CD8-positive, alpha-beta memory T cell (primary cell): ENCODE measurements around the gene RBMS1. TPM values are rescaled to one million over a fixed set of nuclear protein-coding genes. Genes with fewer than 3 reads are reported as not detected.

Experiments used
- CTCF ChIA-PET: fragments of 350-600 bp; sonication (Branson Sonifier 250); formaldehyde crosslinking; loops from one replicate; lab custom pipeline; 2021; ENCODE audit warnings: antibody characterized with exemption; lab: Charles Lee
- POLR2A ChIA-PET: fragments of 350-600 bp; sonication (Branson Sonifier 250); formaldehyde crosslinking; loops from one replicate; lab custom pipeline; 2021; ENCODE audit warnings: antibody characterized with exemption; lab: Charles Lee
- DNase-seq, 5 donors: peaks; one replicate each; pipeline versions ENCODE4 v3.0.0 to v3.0.0-alpha.2; 2020 to 2022; ENCODE audit warnings: mixed read lengths in 1 of 5
- H3K27ac ChIP-seq: one replicate; pipeline ENCODE4 v1.7.0; 2013; ENCODE audit warnings: low read depth, mild to moderate bottlenecking, low read length, moderate library complexity
- H3K27me3 ChIP-seq: 2 replicates; pipeline ENCODE4 v1.7.0; 2013; ENCODE audit warnings: low read length, mild to moderate bottlenecking; ENCODE audit not compliant: insufficient read depth, poor library complexity, severe bottlenecking
- H3K36me3 ChIP-seq: 2 replicates; pipeline ENCODE4 v1.7.0; 2013; ENCODE audit warnings: mild to moderate bottlenecking, low read length, moderate library complexity; ENCODE audit not compliant: insufficient read depth
- H3K4me1 ChIP-seq: 2 replicates; pipeline ENCODE4 v1.7.0; 2013; ENCODE audit warnings: mild to moderate bottlenecking, low read length, moderate library complexity; ENCODE audit not compliant: insufficient read depth
- H3K4me3 ChIP-seq: 2 replicates; pipeline ENCODE4 v1.7.0; 2013; ENCODE audit warnings: mild to moderate bottlenecking, low read length
- H3K9me3 ChIP-seq: 2 replicates; pipeline ENCODE4 v1.7.0; 2013; ENCODE audit warnings: mild to moderate bottlenecking, low read length
- H3K27ac Mint-ChIP-seq, 8 donors: one replicate each; pipeline ENCODE4 v1.8.0; 2020 to 2021; ENCODE audit warnings: mixed read lengths in 8 of 8, mild to moderate bottlenecking in 6 of 8, inconsistent platforms in 3 of 8, moderate library complexity in 3 of 8
- H3K27me3 Mint-ChIP-seq, 2 donors: one replicate each; pipeline ENCODE4 v1.8.0; 2020 to 2021; ENCODE audit warnings: mixed read lengths in 2 of 2, mild to moderate bottlenecking in 1 of 2, moderate library complexity in 1 of 2
- H3K36me3 Mint-ChIP-seq, 3 donors: one replicate each; pipeline ENCODE4 v1.8.0; 2020 to 2021; ENCODE audit warnings: mixed read lengths in 3 of 3, inconsistent platforms in 1 of 3, mild to moderate bottlenecking in 1 of 3
- H3K4me1 Mint-ChIP-seq, 3 donors: one replicate each; pipeline ENCODE4 v1.8.0; 2020 to 2021; ENCODE audit warnings: mixed read lengths in 3 of 3, inconsistent platforms in 1 of 3, mild to moderate bottlenecking in 1 of 3
- H3K4me3 Mint-ChIP-seq, 7 donors: one replicate each; pipeline ENCODE4 v1.8.0; 2020 to 2021; ENCODE audit warnings: mixed read lengths in 7 of 7, mild to moderate bottlenecking in 6 of 7, moderate library complexity in 4 of 7, inconsistent platforms in 2 of 7
- H3K9me3 Mint-ChIP-seq, 5 donors: one replicate each; pipeline ENCODE4 v1.8.0; 2020 to 2022; ENCODE audit warnings: mixed read lengths in 5 of 5, mild to moderate bottlenecking in 3 of 5, moderate library complexity in 2 of 5, inconsistent platforms in 1 of 5
- polyA plus RNA-seq: library from polyadenylated mRNA; unstranded; fragments of 300-500 nt; fragmentation: Illumina TruSeq; gene quantifications from one replicate; pipeline ENCODE4 v1.2.3, GENCODE V29; 2021
- total RNA-seq, 2 experiments: library from RNA; stranded (reverse); gene quantifications; one replicate each; pipeline ENCODE4 v1.2.3, GENCODE V29; 2021

Gene RBMS1
- total and polyA plus RNA-seq, 3 experiments from 2014 or later = 48.8 to 130 (median 50.3) TPM

- H3K27ac Mint-ChIP-seq = no peak overlapping the region
- peaks cover 3% of the 10 kb centered on the region in 2 donors for H3K27me3 Mint-ChIP-seq
- H3K27me3 ChIP-seq = no peaks in the 10 kb centered on the region
- H3K9me3 ChIP-seq = no peaks in the 10 kb centered on the region
- H3K4me3 Mint-ChIP-seq = no peak overlapping the region
- H3K27ac ChIP-seq = no peak overlapping the region
- H3K4me1 ChIP-seq = no peaks in the 10 kb centered on the region
- no peak overlapping the region for H3K4me3 ChIP-seq
- H3K36me3 Mint-ChIP-seq = no peaks in the 10 kb centered on the region
- no peak for DNase-seq
- H3K9me3 Mint-ChIP-seq = no peaks in the 10 kb centered on the region
- CTCF ChIA-PET = no interaction called here
- POLR2A ChIA-PET = interaction anchor here (0.5 kb wide), 1 partner anchor 893 kb away, joined by 3 read pairs; no protein-coding TSS in a partner anchor
- H3K36me3 ChIP-seq = no peaks in the 10 kb centered on the region
- H3K4me1 Mint-ChIP-seq = no peaks in the 10 kb centered on the region
Observed at GRCh38 chr2:160239436-160239835, 254.2 kb downstream of the RBMS1 start.

GRCh38 chr2:160238392-160238791 lies 255.2 kb downstream of the RBMS1 start:
- no peaks in the 10 kb centered on the region for H3K36me3 Mint-ChIP-seq
- no peaks in the 10 kb centered on the region for H3K4me1 Mint-ChIP-seq
- Histone ChIP-seq H3K9me3 (no peaks in the 10 kb centered on the region), H3K4me1 (no peaks in the 10 kb centered on the region), H3K4me3 (no peak overlapping the region), H3K36me3 (no peaks in the 10 kb centered on the region), H3K27me3 (no peaks in the 10 kb centered on the region), H3K27ac (no peak overlapping the region)
- CTCF ChIA-PET = no interaction called here
- H3K27me3 Mint-ChIP-seq = peaks cover 6% of the 10 kb centered on the region in 2 donors
- H3K9me3 Mint-ChIP-seq = no peaks in the 10 kb centered on the region
- POLR2A ChIA-PET = no interaction called here
- no peak overlapping the region for H3K4me3 Mint-ChIP-seq
- no peak for DNase-seq
- no peak overlapping the region for H3K27ac Mint-ChIP-seq

GRCh38 chr2:160232905-160233475 lies 260.6 kb downstream of the RBMS1 start:
- no peak for DNase-seq
- Histone ChIP-seq H3K9me3 (no peaks in the 10 kb centered on the region), H3K4me1 (no peaks in the 10 kb centered on the region), H3K4me3 (no peak overlapping the region), H3K27me3 (no peaks in the 10 kb centered on the region), H3K36me3 (no peaks in the 10 kb centered on the region), H3K27ac (no peak overlapping the region)
- CTCF ChIA-PET = no interaction called here
- Mint-ChIP-seq H3K9me3 (no peaks in the 10 kb centered on the region), H3K4me1 (no peaks in the 10 kb centered on the region), H3K27me3 (peaks cover 5 to 12% of the 10 kb centered on the region in 2 donors), H3K27ac (no peak overlapping the region), H3K4me3 (no peak overlapping the region), H3K36me3 (peaks cover 0 to 4% (median 0%) of the 10 kb centered on the region in 3 donors)
- POLR2A ChIA-PET = no interaction called here

- Mint-ChIP-seq H3K4me3 (no peak overlapping the region), H3K27ac (no peak overlapping the region), H3K4me1 (peaks cover 2 to 6% (median 4%) of the 10 kb centered on the region in 3 donors), H3K36me3 (peaks cover 0 to 4% (median 0%) of the 10 kb centered on the region in 3 donors), H3K27me3 (peaks cover 3 to 15% of the 10 kb centered on the region in 2 donors), H3K9me3 (no peaks in the 10 kb centered on the region)
- DNase-seq = no peak
- H3K4me3 ChIP-seq = no peak overlapping the region
- H3K36me3 ChIP-seq = no peaks in the 10 kb centered on the region
- POLR2A ChIA-PET = no interaction called here
- no peaks in the 10 kb centered on the region for H3K4me1 ChIP-seq
- CTCF ChIA-PET = no interaction called here
- no peaks in the 10 kb centered on the region for H3K9me3 ChIP-seq
- H3K27me3 ChIP-seq = no peaks in the 10 kb centered on the region
- no peak overlapping the region for H3K27ac ChIP-seq
Observed at GRCh38 chr2:160229591-160229990, 264.0 kb downstream of the RBMS1 start.

- H3K4me1 ChIP-seq = no peaks in the 10 kb centered on the region
- H3K27ac Mint-ChIP-seq = no peak overlapping the region
- DNase-seq = no peak
- no peak overlapping the region for H3K4me3 Mint-ChIP-seq
- no peak overlapping the region for H3K27ac ChIP-seq
- H3K36me3 Mint-ChIP-seq = peaks cover 0 to 4% (median 0%) of the 10 kb centered on the region in 3 donors
- H3K9me3 ChIP-seq = no peaks in the 10 kb centered on the region
- H3K4me1 Mint-ChIP-seq = peaks cover 7 to 17% (median 15%) of the 10 kb centered on the region in 3 donors
- peaks cover 0 to 11% of the 10 kb centered on the region in 2 donors for H3K27me3 Mint-ChIP-seq
- ChIA-PET POLR2A (no interaction called here), CTCF (no interaction called here)
- no peaks in the 10 kb centered on the region for H3K27me3 ChIP-seq
- H3K36me3 ChIP-seq = no peaks in the 10 kb centered on the region
- H3K4me3 ChIP-seq = no peak overlapping the region
- no peaks in the 10 kb centered on the region for H3K9me3 Mint-ChIP-seq
Observed at GRCh38 chr2:160228141-160228917, 265.3 kb downstream of the RBMS1 start.

- CTCF ChIA-PET = interaction anchor here (1.6 kb wide), 1 partner anchor 16 kb away, joined by 4 read pairs; no protein-coding TSS in a partner anchor
Observed at GRCh38 chr2:160227293-160227915, 266.2 kb downstream of the RBMS1 start.

GRCh38 chr2:160226367-160226766 lies 267.2 kb downstream of the RBMS1 start:
- Histone ChIP-seq H3K36me3 (no peaks in the 10 kb centered on the region), H3K9me3 (no peaks in the 10 kb centered on the region), H3K27ac (no peak overlapping the region), H3K4me3 (no peak overlapping the region), H3K4me1 (no peaks in the 10 kb centered on the region), H3K27me3 (no peaks in the 10 kb centered on the region)
- POLR2A ChIA-PET = no interaction called here
- CTCF ChIA-PET = interaction anchor here (1.6 kb wide), 1 partner anchor 15 kb away, joined by 4 read pairs; no protein-coding TSS in a partner anchor
- Mint-ChIP-seq H3K27me3 (peaks cover 0 to 6% of the 10 kb centered on the region in 2 donors), H3K36me3 (peaks cover 0 to 2% (median 0%) of the 10 kb centered on the region in 3 donors), H3K9me3 (no peaks in the 10 kb centered on the region), H3K4me1 (peaks cover 7 to 18% (median 17%) of the 10 kb centered on the region in 3 donors), H3K27ac (no peak overlapping the region), H3K4me3 (no peak overlapping the region)
- DNase-seq = no peak

More at GRCh38 chr2:160227293-160227915, 266.2 kb downstream of the RBMS1 start:
- no peaks in the 10 kb centered on the region for H3K27me3 ChIP-seq
- Mint-ChIP-seq H3K27me3 (peaks cover 0 to 6% of the 10 kb centered on the region in 2 donors), H3K4me3 (no peak overlapping the region), H3K9me3 (no peaks in the 10 kb centered on the region), H3K36me3 (peaks cover 0 to 4% (median 0%) of the 10 kb centered on the region in 3 donors), H3K27ac (no peak overlapping the region), H3K4me1 (peaks cover 7 to 18% (median 17%) of the 10 kb centered on the region in 3 donors)
- POLR2A ChIA-PET = no interaction called here
- H3K4me1 ChIP-seq = no peaks in the 10 kb centered on the region
- H3K27ac ChIP-seq = no peak overlapping the region
- no peak for DNase-seq
- H3K36me3 ChIP-seq = no peaks in the 10 kb centered on the region
- H3K9me3 ChIP-seq = no peaks in the 10 kb centered on the region
- no peak overlapping the region for H3K4me3 ChIP-seq

GRCh38 chr2:160225722-160226121 lies 267.9 kb downstream of the RBMS1 start:
- DNase-seq = no peak
- Mint-ChIP-seq H3K4me3 (no peak overlapping the region), H3K27ac (no peak overlapping the region), H3K9me3 (no peaks in the 10 kb centered on the region), H3K36me3 (no peaks in the 10 kb centered on the region), H3K4me1 (peaks cover 10 to 23% (median 22%) of the 10 kb centered on the region in 3 donors), H3K27me3 (peaks cover 0 to 9% of the 10 kb centered on the region in 2 donors)
- no peaks in the 10 kb centered on the region for H3K4me1 ChIP-seq
- H3K36me3 ChIP-seq = no peaks in the 10 kb centered on the region
- H3K27me3 ChIP-seq = no peaks in the 10 kb centered on the region
- CTCF ChIA-PET = interaction anchor here (1.6 kb wide), 1 partner anchor 15 kb away, joined by 4 read pairs; no protein-coding TSS in a partner anchor
- H3K27ac ChIP-seq = no peak overlapping the region
- no peak overlapping the region for H3K4me3 ChIP-seq
- POLR2A ChIA-PET = no interaction called here
- H3K9me3 ChIP-seq = no peaks in the 10 kb centered on the region
